HG02938 (cell line): ENCODE measurements around the gene IGF2R.
"Not testable (repeated sequence)": the region's sequence is repeated elsewhere in the genome, so short reads cannot be mapped to it uniquely, and the experiment has no call there.

Source experiments
- ATAC-seq: cut with Tn5 transposase; IDR thresholded peaks from one replicate; pipeline ENCODE4 v1.9.1; 2021; ENCODE audit warnings: mild to moderate bottlenecking, moderate library complexity; ENCODE audit not compliant: unreplicated experiment

Gene IGF2R, protein sequence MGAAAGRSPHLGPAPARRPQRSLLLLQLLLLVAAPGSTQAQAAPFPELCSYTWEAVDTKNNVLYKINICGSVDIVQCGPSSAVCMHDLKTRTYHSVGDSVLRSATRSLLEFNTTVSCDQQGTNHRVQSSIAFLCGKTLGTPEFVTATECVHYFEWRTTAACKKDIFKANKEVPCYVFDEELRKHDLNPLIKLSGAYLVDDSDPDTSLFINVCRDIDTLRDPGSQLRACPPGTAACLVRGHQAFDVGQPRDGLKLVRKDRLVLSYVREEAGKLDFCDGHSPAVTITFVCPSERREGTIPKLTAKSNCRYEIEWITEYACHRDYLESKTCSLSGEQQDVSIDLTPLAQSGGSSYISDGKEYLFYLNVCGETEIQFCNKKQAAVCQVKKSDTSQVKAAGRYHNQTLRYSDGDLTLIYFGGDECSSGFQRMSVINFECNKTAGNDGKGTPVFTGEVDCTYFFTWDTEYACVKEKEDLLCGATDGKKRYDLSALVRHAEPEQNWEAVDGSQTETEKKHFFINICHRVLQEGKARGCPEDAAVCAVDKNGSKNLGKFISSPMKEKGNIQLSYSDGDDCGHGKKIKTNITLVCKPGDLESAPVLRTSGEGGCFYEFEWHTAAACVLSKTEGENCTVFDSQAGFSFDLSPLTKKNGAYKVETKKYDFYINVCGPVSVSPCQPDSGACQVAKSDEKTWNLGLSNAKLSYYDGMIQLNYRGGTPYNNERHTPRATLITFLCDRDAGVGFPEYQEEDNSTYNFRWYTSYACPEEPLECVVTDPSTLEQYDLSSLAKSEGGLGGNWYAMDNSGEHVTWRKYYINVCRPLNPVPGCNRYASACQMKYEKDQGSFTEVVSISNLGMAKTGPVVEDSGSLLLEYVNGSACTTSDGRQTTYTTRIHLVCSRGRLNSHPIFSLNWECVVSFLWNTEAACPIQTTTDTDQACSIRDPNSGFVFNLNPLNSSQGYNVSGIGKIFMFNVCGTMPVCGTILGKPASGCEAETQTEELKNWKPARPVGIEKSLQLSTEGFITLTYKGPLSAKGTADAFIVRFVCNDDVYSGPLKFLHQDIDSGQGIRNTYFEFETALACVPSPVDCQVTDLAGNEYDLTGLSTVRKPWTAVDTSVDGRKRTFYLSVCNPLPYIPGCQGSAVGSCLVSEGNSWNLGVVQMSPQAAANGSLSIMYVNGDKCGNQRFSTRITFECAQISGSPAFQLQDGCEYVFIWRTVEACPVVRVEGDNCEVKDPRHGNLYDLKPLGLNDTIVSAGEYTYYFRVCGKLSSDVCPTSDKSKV (N-terminal part only)

DNA sequence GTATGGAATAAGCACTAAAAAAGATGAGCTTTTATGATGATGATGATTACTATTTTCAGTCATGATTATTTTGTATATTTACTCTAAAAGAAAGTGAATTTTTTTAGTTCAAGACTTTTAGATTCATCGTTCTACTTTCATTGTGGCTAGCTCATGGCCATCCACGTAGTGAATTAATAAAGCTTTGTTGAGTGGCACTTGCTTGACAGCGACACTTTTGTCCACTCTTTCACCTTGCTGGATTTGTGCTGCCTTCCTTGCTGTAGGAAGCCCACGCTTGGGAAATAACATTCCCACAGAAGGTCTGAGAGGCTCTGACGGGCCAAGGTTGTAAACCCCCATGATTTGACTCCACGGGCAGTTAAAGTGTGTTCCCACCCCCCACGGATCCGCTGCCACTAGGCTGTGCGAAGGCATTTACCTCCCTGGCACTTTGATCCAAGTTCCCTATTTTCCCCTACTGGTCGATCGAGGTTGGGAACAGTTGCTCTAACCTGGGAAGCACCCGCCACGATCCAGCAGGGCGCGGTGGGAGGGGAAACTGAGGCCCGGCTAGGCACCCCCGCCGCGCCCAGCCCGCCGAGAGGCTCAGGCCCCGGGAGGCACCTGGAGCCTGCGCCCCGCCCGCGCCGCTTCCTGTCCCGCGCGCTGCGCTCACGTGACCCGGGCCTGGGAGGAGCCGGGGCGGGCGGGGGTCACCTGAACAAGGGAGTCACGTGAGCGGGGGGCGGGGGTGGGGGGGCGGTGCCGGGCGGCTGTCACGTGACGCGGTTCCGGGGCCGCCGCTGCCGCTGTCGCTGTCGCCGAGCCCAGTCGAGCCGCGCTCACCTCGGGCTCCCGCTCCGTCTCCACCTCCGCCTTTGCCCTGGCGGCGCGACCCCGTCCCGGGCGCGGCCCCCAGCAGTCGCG, at the start of gene IGF2R:
IGF2R (plus strand) TSS at position 788 of the 909 bp plus-strand sequence. CDS start 165 bp downstream, outside the sequence.
- peak; percentile 75 for ATAC-seq

DNA sequence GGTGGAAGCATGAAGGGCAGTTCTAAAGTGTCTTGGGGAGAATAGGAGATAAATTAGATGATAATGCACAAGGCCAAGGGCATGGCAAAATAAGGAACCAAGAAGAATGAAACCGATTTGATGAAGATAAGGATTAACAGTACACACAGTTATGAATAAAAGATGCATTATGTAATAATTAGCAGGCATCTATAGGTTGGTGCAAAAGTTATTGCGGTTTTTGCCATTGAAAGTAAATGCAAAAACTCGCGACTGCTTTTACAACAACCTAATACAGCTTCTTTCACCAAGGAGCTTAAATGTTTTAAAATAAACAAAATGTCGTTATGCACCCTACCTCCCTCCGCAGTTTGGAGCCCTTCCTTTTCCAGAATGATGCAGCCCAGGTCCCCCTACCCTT, 49.1 kb upstream of the IGF2R start:
- no peak for ATAC-seq

DNA sequence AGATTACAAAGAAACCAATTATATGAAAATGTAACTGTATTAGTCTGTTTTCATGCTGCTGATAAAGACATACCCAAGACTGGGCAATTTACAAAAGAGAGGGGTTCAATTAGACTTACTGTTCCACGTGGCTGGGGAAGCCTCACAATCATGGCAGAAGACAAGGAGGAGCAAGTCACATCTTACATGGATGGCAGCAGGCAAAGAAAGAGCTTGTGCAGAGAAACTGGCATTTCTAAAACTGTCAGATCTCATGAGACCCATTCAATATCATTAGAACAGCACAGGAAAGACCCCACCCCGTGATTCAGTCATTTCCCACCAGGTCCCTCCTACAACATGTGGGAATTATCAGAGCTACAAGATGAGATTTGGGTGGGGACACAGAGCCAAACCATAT, 44.7 kb upstream of the IGF2R start:
- not testable (repeated sequence) for ATAC-seq

DNA sequence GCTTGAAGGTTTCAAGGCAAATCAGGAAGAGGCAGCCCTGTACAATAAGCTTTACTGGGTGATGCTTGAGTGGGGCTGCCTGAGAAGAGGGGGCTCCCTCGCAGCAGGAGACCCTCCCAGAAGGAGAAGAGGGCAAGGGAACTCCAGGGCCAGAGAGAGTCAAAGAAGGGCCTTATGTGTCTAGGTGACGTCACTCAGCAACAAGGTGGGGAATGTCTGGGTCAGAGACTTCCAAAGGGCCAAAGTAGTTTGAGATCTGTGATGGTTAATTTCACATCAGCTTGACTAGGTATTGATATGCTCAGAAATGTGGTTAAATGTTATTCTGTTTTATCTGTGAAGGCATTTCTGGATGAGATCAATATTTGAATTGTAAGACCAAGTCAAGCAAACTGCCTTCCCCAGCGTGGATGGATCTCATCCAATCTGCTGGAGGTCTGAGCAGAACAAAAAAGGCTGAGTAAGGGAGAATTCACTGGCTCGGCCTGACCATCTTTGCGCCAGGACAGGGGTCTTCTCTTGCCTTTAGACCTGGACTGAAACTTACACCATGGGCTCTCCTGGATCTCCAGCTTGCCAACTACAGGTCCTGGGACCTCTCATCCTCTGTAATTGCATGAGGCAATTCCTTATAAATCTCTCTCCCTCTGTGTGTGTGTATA, 42.2 kb upstream of the IGF2R start:
- no peak for ATAC-seq

DNA sequence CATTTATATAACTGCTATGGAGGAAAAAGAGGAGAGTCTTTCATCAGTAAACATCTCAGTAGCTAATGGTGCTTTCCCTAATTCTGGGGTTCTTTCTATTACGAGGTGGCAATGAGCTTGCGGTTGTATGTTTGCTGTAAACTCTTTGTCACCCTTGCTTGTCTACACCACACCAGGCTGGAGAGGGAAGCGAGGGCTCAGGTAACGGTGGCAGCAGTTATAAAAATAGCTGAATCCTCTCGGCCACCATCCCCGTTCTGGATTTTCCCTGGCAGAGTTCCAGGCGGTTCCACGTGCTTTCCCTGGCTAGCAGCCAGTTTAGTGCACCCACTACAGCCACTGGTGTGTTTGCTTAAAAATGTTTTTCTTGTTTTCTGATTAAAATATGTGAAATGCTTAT, 39.1 kb upstream of the IGF2R start:
- ATAC-seq = no peak

DNA sequence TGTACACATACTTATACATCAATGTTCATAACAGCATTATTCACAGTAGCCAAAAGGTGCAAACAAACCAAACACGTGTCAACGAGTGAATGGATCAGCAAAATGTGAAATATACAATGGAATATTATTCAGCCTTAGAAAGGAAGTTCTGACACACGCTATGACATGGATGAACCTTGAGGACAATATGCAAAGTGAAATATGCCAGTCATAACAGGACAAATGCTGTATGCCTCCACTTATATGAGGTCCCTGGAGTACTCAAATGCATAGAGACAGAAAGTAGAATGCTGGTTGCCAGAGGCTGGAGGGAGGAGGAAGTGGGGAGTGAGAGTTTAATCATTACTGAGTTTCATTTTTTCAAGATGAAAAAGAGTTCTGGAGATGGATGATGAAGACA, 37.8 kb upstream of the IGF2R start:
- ATAC-seq = peak; percentile 94

DNA sequence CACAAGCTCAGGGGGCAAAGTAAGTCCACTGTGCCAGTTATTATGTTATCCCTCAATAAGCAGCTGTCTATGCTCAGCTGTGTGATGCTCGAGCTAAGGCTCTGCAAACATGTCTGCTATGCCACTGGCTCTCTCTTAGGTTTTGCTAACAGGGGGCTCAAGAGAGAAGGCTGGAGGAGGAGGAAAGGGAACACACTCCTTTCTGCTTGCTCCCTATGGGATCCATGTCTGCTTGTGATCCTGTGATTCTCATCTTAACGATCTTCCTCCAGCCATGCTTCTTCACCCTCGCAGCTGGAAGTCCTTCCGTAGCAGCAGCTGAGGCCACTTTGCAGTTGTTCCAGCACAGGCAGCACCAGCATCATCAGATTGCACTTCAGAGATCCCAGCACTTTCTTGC, 37.0 kb upstream of the IGF2R start:
- ATAC-seq = no peak

DNA sequence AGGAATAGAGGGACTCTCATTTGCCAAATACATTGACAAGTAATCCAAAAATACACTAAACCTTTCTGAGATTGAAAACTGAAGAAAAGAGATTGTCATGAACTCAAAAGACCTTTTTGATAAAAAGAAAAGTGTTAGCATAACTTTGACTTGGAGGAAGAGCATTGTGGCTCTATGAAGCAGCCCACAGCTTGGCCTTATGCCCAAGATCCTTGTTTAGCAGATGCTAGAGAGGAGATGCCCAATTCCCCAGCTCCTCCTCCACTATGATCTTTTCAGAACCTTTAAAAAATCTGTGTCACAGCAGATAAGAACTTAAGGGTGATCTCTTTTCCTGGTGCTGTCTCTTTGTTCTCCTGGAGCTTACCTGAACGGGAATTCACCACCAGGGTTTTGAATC, 35.8 kb upstream of the IGF2R start:
- ATAC-seq = no peak

DNA sequence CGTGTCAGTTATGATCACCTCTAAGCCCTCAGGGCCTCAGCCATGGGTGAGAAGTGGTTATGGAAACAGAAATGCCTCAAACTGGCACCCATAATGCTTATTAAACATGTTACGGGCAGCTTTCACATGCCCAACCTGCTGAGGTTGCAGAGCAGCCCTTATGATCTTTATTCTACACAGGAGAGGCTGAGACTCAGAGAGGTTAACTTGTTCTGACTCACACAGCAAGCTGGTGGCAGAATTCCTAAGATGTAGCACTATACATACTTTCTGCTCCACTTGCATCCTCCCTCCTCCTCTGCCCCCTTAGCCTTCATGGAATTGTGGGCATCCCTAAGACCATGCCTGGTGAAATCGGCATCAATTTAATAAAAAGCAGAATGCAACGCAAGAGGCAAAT, 34.7 kb upstream of the IGF2R start:
- no peak for ATAC-seq

DNA sequence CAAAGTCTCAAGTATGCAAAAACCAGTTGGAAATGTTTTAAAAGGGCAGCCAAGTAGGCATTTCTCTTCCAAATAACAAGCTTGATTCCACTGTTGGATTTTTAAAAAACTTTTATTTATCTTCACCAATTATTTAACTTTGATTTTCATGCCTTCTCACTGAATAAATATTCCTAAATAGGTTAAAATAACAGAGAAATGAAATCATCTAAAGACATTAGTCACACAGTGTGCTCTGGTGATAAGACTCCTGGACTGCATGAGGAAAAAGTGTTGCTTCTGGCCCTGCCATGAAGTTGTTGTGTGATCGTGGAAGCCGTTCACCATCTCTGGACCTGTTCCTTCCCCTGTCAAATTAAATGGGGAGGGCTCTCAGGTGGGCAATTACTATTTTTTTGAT, 33.8 kb upstream of the IGF2R start:
- ATAC-seq = no peak

DNA sequence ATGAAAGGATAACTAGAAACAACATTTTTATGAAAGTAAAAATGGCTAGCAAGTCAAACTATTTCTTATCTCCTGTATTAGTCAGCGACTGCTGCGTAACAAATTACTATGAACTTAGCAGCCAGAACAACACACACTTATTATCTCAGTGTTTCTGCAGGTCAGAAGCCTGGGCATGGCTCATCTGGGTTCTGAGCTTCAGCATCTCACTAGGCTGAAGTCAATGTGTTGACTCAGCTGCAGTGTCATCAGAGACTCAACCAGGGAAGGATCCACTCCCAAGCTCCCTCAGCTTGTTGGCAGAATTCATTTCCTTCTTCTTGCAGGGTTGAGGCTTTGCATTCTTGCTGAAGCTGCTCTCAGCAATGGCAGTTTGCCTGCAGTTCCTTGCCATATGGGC, 33.2 kb upstream of the IGF2R start:
- ATAC-seq = no peak

DNA sequence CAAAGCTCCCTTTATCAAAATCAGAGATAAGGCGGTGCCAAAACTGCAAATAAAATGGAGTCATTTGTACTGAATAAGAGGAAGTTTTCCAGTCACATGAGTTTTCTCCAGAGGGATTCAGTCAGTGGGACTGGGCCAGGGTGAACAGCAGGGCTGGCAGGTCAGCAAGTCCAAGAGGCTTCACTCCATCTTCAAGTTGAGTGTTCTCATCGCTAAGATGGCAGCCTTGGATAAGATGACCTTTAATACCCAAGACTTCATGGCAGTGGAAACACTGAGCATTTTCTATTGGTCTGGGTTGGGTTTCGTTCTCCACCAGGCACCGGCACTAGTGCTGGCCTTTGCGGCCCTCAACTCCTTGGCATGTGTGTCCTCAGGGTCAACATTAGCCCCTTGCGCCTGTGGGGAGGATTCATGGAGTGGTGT, 29.3 kb upstream of the IGF2R start:
- ATAC-seq = no peak

DNA sequence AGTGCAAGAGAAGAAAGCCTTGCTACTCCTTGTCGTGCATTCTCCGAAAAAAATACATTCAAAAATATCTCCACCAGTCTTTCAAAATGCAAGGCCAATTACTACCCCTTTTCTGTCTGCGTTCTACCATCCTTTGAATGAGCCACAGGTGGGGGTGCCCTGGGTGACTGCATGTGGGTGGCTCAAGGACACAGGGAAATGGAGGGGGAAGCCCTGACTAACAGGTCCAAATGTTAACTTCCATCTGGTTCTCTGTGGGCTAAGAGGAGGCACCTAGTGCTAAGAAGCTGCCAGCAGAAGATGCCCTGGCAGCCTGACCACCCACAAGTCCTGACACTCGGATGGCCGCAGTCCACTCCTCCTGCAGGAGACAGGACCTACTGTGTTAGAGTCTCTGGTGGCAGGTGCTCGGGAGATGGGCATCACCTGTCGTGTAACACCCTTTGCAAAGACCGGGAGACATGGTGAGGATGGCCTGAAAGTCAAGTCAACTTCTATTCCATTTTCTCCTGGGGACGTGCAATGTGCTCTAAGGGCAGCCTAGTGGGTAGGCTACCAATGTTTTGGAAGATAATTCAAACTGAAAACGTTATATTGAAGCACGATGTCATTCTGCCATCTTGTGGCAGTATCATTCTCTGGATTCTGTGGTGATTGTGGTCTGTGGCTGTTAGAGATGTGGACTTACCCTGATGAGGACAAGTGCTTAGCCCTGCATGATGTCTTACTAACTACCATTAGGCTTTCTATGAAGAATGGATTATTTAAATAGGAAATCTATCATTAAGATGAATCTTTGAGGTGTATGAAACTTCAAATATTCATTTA, 27.4 kb upstream of the IGF2R start:
- ATAC-seq = peak; percentile 92

DNA sequence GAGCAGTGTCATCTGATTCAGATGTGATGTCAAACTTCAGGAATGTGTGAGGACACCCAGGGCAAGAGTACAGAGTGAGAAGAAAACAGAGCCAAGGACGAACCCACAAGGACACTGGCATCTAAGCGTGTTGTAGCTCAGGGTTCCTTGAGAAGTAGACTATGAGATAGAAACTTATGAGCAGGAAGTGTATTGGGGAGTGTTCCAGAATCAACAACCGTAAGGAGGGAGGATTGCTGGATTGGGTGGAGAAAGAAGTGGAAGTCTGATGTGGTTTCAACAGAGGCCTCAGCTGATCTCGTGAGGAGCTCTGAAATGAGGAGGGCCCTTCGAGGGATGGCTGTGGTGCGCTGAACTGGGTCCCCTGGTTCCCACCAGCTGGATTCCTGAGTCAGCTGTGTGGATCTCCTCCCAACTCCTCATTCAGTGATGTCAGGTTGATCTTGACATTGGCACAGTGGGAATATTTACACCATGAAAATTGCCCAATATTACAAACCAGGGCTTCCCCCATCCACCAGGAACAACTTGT, 25.7 kb upstream of the IGF2R start:
- ATAC-seq = no peak

DNA sequence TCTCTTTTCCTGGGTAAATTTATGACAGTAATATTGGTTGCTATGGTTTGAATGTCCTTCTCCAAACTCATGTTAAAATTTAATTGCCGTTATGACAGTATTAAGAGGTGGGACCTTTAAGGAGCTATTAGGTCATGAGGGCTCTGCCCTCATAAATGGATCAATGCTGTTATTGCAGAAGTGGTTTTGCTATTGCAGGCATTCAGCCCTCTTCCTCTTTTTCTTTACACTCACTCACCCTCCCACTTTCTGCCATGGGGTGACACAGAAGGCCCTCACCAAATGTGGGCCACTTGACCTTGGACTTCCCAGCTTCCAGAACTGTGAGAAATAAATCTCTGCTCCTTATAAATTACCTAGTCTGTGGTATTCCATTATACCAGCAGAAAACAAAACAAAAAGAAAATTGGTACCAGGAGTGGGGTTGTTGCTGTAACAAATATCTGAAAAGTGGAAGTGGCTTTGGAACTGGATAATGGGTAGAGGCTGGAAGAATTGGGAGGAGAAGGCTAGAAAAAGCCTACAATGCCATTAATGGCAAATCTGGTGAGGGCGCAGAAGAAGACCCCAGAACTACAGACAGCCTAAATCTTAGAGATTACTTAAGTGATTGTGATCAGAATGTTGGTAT, 24.8 kb upstream of the IGF2R start:
- no peak for ATAC-seq

DNA sequence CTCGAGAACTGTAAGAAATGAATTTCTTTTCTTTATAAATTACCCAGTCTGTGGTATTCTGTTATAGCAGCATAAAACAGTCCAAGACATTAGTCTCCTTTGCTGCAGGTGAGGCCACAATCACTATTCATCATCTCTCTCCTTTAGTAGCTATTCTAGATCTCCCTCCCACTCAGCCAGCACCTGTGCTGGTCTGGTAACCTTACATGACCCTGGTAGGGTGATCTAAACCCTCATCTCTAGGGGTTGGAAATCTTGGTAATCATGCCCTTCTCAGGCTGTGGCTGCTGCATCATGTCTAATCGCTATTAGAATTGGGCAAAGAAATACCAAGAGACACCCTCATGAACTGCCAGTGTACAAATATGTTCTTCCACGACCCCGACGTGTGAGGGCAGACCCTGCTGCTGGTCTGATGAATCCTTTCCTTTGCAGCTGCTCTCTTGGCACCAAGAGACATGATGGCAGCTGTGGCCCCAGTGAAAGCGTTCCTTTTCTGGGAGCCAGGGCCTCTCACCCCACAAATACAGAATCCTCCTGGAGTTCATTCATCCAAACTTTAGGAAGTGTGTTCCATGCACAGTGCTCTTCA, 23.0 kb upstream of the IGF2R start:
- ATAC-seq = no peak

DNA sequence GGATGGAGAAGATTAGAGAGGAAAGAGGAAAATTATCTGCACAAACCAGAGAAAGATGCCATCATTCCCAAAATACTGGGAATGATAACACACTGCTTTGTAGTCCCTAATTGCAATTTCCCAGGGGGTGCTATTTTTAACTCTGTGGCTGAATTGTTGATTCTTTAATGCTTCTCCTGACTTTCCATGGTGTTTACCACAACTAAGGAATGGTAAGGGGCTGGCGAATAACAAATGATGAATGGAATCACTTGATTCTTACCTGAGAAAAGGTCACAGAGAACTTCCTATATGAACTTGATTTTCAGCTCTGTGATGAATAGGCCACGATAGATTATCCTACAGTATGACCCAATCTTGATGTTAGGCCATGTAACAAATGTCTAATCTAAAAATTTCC, 22.0 kb upstream of the IGF2R start:
- no peak for ATAC-seq

DNA sequence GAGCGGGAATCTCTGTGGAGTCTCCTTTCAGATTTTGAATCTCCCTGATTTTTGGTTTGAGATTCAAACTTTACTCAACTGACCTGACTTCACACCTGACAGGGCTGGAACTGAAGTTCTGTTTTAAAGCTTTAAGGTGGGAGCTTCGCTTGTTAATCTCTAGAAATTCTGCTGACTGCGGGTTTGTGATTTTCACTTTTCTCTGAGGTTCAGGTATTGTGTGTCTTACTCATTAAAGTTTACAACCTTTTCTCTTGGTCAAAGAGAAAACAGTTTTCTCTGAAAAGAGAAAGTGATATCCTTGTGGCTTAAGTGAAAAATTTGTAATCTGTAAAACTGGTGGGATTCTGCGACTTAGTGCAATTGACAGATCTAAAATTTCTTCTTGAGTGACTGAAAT, 20.7 kb upstream of the IGF2R start:
- ATAC-seq = no peak
